ENCODE data around the gene ETV3L.

The ETV3L gene

DNA sequence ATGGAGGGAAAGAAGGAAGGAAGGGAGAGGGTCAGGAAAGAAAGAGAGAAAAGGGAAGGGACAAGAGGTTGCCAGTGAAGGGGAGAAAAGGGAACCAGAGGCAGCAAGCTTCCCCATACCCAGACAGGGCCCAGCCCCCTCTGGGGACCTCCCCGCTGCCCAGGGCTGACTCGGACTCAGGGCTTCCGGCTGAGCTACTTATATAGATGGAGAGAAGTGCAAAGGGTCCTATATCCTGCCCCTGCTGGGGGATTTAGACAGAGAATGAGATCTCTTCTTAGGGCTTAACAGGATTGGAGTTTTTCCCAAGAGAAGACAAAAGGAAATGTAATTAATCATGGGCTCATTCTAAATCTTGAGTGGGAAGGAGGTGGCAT, at the start of gene ETV3L:
Gene ETV3L, minus strand, starts transcription at position 176 of the 377 bp plus-strand sequence. CDS start 285 bp downstream, outside the sequence.
- TF ChIP-seq, protein P1, sequence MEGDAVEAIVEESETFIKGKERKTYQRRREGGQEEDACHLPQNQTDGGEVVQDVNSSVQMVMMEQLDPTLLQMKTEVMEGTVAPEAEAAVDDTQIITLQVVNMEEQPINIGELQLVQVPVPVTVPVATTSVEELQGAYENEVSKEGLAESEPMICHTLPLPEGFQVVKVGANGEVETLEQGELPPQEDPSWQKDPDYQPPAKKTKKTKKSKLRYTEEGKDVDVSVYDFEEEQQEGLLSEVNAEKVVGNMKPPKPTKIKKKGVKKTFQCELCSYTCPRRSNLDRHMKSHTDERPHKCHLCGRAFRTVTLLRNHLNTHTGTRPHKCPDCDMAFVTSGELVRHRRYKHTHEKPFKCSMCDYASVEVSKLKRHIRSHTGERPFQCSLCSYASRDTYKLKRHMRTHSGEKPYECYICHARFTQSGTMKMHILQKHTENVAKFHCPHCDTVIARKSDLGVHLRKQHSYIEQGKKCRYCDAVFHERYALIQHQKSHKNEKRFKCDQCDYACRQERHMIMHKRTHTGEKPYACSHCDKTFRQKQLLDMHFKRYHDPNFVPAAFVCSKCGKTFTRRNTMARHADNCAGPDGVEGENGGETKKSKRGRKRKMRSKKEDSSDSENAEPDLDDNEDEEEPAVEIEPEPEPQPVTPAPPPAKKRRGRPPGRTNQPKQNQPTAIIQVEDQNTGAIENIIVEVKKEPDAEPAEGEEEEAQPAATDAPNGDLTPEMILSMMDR (IDR thresholded peaks at IDR 0.05; ENCODE audit: extremely low read depth, missing control alignments), result no peak
- DNase-seq (ENCODE audit: low spot score), result no peak

GRCh38 chr1:157147906-157148700, 48.5 kb upstream of the ETV3L start:
- TF ChIP-seq, protein P1 (IDR thresholded peaks at IDR 0.05; ENCODE audit: extremely low read depth, missing control alignments), result no peak
- no peak for DNase-seq (ENCODE audit: low spot score)

DNA sequence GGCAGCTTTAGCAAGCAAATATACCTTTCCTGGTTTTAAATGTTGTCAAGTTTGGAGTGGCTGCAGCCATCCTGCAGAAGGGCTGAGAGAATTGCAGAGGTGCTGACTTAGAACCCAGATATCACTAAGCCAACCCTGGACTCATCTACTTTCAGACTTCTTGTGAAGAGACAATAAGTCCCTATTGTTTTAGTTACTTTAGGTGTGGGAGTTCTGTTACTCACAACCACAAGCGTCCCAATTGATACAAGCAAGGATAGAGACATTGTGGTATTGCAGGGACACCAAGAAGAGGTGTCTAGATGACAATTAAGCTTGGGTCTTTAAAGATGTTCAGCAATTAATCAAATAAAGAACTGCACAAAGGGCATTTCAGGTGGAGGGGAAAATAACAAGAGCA, 47.4 kb upstream of the ETV3L start:
- no peak for DNase-seq (ENCODE audit: low spot score)
- TF ChIP-seq, protein P1 (IDR thresholded peaks at IDR 0.05; ENCODE audit: extremely low read depth, missing control alignments), result no peak

DNA sequence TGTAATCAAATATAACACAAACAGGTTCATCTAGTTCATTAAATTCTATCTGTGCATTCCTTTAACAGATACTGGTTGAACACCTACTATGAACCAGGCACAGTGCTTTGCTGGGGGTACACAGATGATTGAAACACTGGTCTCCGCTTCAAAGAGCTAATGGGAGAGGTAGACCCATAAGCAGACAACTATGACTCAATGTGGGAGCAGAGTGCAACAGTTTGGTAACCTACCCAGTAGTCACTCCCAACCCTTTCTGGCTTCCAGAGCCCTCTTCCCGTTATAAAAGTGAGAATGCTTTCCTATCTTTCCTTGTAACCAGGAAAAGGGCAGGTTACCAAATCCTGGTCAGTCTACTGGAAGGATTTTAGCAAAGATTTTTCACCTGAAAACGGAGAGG, 46.6 kb upstream of the ETV3L start:
- DNase-seq (ENCODE audit: low spot score), result no peak
- TF ChIP-seq, protein P1 (IDR thresholded peaks at IDR 0.05; ENCODE audit: extremely low read depth, missing control alignments), result no peak

- DNase-seq (ENCODE audit: low spot score), result no peak
- TF ChIP-seq, protein P1 (IDR thresholded peaks at IDR 0.05; ENCODE audit: extremely low read depth, missing control alignments), result no peak
Measured at GRCh38 chr1:157145076-157145475, 45.5 kb upstream of the ETV3L start.

GRCh38 chr1:157144509-157144908, 44.9 kb upstream of the ETV3L start:
- TF ChIP-seq, protein P1 (IDR thresholded peaks at IDR 0.05; ENCODE audit: extremely low read depth, missing control alignments), result no peak
- no peak for DNase-seq (ENCODE audit: low spot score)

DNA sequence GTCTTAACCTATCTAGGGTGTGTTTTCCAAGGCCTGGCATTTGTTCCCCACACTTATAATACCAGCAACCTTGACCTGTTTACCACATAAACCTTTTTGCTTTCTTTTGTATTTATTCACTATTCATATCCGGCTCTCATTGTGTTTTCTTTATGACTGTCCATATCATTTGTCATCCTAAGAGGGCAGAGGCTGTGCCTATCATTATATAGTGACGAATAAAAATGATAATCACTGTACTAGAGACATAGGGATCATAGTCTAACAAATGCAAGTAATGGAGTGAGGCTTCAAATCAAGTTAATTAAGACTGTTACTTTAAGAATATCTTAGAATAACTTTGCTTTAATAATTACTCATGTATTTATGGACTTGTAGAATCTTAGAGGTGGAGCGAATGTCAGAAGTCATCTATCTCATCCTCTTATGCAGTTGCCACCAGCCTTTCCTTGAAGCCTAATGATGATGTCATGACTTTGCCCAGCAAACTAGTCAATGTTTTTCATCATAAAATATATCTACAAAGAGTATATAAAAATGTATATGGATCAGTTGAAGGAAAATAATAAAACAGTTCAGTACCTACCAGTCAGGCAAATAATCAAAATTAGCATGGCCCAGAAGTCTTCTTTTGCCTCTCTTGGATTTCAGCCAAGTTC, 43.3 kb upstream of the ETV3L start:
- TF ChIP-seq, protein P1 (IDR thresholded peaks at IDR 0.05; ENCODE audit: extremely low read depth, missing control alignments), result no peak

More for the DNA sequence above, 43.3 kb upstream of the ETV3L start:
- no peak for DNase-seq (ENCODE audit: low spot score)

Measured in GM20000 (cell line).